Activated T-helper 9 cell treated with anti-CD3 and anti-CD28 coated beads, Interleukin-2, amount 50 U/mL, for 16 hours (primary cell): ENCODE data around the gene TMEM131.
"Not testable (repeated sequence)": the region's sequence is repeated elsewhere in the genome, so short reads cannot be mapped to it uniquely, and the experiment has no call there.

ENCODE experiments used
- DNase-seq: peaks from one replicate; pipeline ENCODE4 v3.0.0-alpha.2; 2020; ENCODE audit warnings: low read depth

Gene TMEM131

GRCh38 chr2:97723156-97724072 lies 272.3 kb downstream of the TMEM131 start:
- no peak for DNase-seq

DNA sequence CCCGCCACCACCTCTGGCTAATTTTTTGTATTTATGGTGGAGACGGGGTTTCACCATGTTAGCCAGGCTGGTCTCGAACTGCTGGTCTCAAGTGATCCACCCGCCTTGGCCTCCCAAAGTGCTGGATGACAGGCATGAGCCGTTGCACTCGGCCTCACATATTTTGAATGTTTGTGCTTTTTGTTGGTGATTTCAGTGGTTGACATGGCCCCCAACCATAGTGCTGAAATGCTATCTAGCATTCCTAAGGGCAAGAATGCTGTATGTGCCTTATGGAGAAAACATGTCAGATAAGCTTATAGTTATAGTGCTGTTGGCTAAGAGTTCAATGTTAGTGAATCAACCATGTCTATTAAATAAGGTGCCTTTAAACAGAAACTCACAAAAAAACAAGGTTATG lies 273.5 kb downstream of the TMEM131 start:
- no peak for DNase-seq

GRCh38 chr2:97720746-97721145 lies 275.0 kb downstream of the TMEM131 start:
- DNase-seq, result no peak

DNA sequence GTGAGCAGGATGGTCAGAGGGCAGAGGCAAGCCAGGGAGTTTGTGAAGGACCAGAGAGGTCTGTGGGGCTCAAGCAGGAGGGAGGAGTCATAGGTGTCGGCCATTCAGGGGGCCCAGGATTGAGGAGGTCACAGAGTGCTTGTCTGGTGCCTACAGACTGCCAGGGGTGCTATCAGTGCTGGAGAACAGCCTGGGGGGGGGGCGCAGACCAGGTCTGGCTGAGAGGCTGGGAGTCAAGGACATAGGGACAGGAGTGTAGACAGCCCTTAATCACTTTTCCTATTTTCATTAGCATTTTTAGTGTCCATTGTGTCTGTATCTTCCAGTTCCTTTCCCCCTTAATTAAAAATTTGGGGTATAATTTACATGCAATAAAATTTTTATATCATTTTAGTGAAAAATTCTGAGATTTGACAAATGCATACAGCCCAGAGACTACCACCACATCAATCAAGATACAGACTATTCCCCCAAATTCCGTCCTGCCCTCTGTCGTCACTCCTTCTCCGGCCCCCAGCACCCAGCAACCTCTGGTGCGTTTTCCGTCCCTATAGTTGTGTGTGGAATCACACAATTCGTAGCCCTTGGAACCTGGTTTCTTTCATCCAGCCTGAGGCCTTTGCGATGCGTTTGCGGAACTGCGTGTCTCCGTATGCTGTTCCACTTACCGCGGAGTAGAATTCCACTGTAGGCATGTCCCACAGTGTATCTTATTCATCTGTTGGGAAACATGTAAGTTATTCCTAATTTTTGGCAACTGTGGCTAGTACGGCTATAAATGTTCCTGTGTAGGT lies 276.2 kb downstream of the TMEM131 start:
- no peak for DNase-seq

- no peak for DNase-seq
These were observed 276.8 kb downstream of the TMEM131 start for GRCh38 chr2:97718942-97719341.

DNA sequence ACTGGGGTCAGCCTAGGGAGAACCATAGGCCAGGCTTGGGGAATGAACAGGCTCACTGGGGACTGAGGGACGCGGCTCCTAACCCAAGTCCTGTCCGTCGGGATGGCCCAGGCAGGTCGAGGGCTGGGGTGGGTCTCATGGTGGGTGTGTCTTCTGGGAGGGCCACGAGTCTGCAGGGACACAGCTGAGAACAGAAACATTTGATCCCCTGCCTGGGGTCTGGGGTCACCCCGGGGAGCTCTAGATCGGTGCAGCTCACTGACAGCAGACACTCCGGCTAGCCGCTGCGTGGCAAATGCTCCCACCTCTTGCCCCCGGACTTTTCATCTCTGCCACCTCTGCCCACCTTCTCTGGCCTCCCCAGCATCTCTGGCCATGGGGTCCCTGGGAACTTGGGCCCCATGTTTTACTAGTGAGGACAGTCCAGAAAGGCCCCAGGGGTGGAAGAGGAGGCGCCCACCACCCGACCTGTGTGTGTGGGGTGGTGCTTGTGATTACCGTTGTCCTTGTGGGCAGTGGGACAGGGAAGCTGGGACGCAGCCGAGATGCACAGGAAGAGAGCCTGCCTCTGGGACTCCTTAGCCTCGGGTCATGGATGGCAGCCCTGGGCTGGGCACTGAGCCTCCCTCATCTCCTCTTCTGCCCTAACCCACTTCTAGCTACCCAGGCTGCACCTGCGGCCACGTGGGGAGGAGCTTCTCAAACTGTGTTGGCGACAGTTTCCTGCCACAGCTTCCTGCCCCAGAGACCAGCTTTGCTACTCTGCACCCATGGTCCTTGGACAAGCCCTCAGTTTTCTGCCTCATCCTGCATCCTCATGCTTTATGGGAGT lies 277.5 kb downstream of the TMEM131 start:
- peak; percentile 56 for DNase-seq

- no peak for DNase-seq
These were observed 278.1 kb downstream of the TMEM131 start for GRCh38 chr2:97717613-97717995.

DNA sequence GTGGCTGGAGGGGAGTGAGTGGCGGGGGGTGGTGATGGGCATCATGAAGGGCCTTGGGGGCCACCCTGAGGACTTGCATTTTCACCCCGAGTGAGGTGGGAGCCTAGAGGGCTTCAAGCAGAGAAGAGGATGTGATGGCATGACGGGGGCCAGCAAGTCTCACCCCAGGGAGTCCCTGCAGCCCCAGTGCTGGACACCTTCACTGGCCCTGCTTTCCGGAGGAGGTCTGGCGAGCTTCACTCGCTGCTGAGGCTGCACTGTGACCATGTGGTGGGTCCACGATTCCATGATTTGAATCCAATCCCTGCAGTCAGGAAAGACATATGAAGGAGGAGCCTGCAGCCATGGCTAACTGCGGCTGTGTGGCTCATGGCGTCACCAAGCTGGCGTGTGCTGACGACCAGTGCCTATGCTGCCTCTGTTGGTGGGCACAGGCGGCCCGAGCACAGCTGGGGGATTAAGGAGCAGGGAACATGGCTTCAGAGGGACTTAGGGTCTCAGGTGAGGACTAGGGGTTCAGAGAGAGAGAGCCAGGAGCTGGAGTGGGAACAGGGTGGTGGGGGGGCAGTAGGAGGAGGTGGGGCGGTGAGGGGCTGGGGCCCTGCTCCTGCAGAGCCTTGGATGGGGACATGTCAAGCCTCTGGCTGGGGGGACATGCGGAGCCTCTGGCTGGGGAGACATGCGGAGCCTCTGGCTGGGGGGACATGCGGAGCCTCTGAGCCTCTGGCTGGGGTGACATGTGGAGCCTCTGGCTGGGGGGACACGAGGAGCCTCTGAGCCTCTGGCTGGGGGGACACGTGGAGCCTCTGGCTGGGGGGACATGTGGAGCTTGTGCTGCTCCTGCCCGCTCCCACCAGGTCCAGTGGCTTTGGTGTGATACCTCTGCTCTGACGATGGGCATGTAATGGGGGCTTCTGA lies 278.8 kb downstream of the TMEM131 start:
- DNase-seq, result no peak

GRCh38 chr2:97715951-97716694 lies 279.6 kb downstream of the TMEM131 start:
- no peak for DNase-seq

- DNase-seq, result no peak
These were observed 280.6 kb downstream of the TMEM131 start for GRCh38 chr2:97714950-97715652.

GRCh38 chr2:97714084-97714949 lies 281.4 kb downstream of the TMEM131 start:
- DNase-seq, result no peak

- peak; percentile 37 for DNase-seq
These were observed 282.3 kb downstream of the TMEM131 start, which contains the start of gene ZAP70 for GRCh38 chr2:97713296-97714083. ZAP70 (plus strand) TSS chr2:97713576; CDS start chr2:97724037, 10,461 bp downstream.

DNA sequence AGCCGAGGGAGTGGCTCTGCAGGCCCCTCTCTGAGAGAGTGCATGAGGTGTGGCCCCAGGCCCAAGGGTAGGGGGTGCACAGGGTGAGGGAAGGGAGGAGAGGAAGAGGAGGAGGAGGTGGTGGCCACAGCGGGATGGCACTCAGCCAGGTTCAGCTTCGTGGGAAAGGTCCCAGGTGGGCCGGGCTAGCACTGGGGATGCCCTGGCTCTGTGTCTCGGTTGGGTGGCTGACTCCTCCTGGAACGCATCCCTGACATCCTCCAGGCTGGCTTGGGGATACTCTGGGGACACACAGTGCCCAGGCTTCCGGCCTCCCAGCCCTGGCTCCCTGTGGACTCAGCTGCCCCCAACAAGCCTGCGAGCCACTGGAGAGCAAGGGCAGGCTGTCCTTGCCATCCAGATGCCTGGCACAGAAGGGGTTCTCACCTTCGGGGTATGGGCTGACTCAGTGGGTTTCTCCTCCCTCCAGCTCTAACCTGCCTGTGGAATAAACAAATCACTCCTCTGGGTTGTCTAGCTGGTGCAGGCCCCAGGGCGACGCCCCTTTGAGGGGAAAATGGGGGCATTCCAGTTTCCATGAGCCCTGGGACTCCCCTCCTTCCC lies 283.0 kb downstream of the TMEM131 start:
- DNase-seq, result peak; percentile 41

DNA sequence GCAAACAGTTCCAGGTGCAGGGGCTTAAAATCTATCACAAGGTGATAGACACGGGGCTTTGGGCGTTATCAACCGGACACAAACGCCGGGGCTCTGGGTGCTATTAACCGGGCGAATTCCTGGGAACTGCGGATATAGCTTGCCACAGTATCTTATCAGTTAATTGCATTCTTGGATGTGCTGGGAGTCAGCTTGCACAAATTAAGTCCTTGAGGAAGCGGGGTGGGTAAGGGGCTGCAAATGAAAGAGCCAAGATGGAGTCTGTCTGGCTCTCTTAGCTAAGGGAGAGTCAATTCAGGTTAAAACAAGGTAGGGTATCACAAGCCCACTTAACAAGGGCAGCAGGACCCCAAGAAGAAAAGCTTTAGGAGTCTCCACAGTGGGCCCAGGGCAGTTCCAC lies 283.6 kb downstream of the TMEM131 start:
- DNase-seq, result not testable (repeated sequence)

DNA sequence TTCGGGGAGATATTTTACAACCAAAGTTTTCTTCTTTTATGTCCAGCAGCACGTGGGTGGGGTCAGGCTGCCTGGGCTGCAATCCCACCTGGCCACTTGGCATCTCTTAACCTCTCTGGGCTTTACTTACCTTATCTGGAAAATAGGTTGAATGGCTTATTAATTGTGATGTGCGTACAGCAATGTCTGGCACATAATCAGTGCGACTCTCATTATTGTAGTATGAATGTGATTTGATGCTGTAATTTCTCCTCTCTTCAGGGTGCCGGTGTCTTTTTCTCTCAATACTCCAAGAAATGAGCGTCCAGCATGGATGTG lies 284.4 kb downstream of the TMEM131 start:
- no peak for DNase-seq

DNA sequence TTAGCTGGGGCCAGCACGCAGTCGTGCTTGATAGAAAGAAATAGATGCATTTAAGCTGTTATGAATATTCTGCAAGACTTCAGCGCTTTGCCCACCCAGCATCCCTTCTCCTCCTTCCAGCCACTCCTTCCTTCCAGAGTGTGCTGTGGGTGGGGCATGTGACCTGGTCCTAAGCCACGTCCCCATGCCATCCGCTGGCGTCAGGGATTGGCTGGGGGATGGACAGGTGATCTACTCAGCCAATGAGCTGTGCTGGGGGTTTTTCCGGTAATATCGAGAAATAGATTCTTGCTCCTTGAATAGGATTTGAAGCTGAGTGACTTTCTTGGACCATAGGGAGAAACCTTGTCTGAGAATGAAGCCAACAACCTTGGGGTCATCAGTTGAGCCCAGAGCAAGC lies 287.1 kb downstream of the TMEM131 start:
- DNase-seq, result no peak

- DNase-seq, result no peak
These were observed 287.7 kb downstream of the TMEM131 start for GRCh38 chr2:97708048-97708380.
